ENCODE results near the gene MID1.

Gene MID1

GRCh38 chrX:10457092-10457491 is 163.3 kb downstream of the MID1 start:
- Histone ChIP-seq H4K8ac (ENCODE audit: low read depth, low read length) (no peak overlapping the region), H2BK12ac (ENCODE audit: low read length) (no peak overlapping the region), H3K14ac (ENCODE audit: low read length) (no peak overlapping the region), H3K18ac (ENCODE audit: low read length) (no peak overlapping the region), H3K79me2 (ENCODE audit: control insufficient read depth, insufficient read depth, low read length, poor library complexity) (no peaks in the 10 kb centered on the region), H2BK5ac (ENCODE audit: low read depth, low read length, poor library complexity) (no peak overlapping the region), H3K9ac (ENCODE audit: low read length) (no peak overlapping the region), H3K4me1 (ENCODE audit: control insufficient read depth in 1 of 2, insufficient read depth in 2 of 2, low read length in 2 of 2) (no peaks in the 10 kb centered on the region), H3K23ac (ENCODE audit: low read length) (no peak overlapping the region), H2BK120ac (ENCODE audit: insufficient read depth, low read length, poor library complexity) (no peak overlapping the region), H3K4me2 (ENCODE audit: low read length) (no peak overlapping the region), H4K12ac (ENCODE audit: low read depth, low read length) (no peak overlapping the region), H3K36me3 (ENCODE audit: control insufficient read depth in 1 of 2, insufficient read depth in 2 of 2, low read length in 2 of 2) (peaks cover 16 to 42% of the 10 kb centered on the region in 2 experiments), H2AFZ (ENCODE audit: insufficient read depth, low read length, poor library complexity) (no peak overlapping the region), H4K91ac (ENCODE audit: low read depth, low read length) (no peak overlapping the region), H3K79me1 (ENCODE audit: low read length) (no peaks in the 10 kb centered on the region), H2AK5ac (ENCODE audit: low read length) (no peak overlapping the region), H3K9me3 (ENCODE audit: insufficient read depth, low read depth, low read length) (no peaks in the 10 kb centered on the region), H3K27ac (ENCODE audit: low read depth, low read length) (no peak overlapping the region), H3K4me3 (ENCODE audit: low read depth, low read length) (no peak overlapping the region), H3K4ac (ENCODE audit: low read depth, low read length) (no peak overlapping the region), H3K27me3 (ENCODE audit: insufficient read depth, low read length) (no peaks in the 10 kb centered on the region)
- WGBS (ENCODE audit: extremely low coverage, insufficient coverage, insufficient read length), result no CpG with 5 or more reads among the region's 5 CpGs
- peak in 1 of 2 donors; percentile 45 for DNase-seq

- peaks cover 19 to 41% of the 10 kb centered on the region in 2 experiments for H3K36me3 ChIP-seq (ENCODE audit: control insufficient read depth in 1 of 2, insufficient read depth in 2 of 2, low read length in 2 of 2)
- no peak for DNase-seq
- H3K4me1 ChIP-seq (ENCODE audit: control insufficient read depth in 1 of 2, insufficient read depth in 2 of 2, low read length in 2 of 2), result peaks cover 0 to 2% of the 10 kb centered on the region in 2 experiments
- H3K27me3 ChIP-seq (ENCODE audit: insufficient read depth, low read length), result no peaks in the 10 kb centered on the region
- H4K91ac ChIP-seq (ENCODE audit: low read depth, low read length), result no peak overlapping the region
- H3K79me2 ChIP-seq (ENCODE audit: control insufficient read depth, insufficient read depth, low read length, poor library complexity), result no peaks in the 10 kb centered on the region
- H2AK5ac ChIP-seq (ENCODE audit: low read length), result no peak overlapping the region
- no peak overlapping the region for H3K4ac ChIP-seq (ENCODE audit: low read depth, low read length)
- no peak overlapping the region for H3K14ac ChIP-seq (ENCODE audit: low read length)
- no peaks in the 10 kb centered on the region for H3K79me1 ChIP-seq (ENCODE audit: low read length)
- H3K23ac ChIP-seq (ENCODE audit: low read length), result no peak overlapping the region
- no peak overlapping the region for H2BK12ac ChIP-seq (ENCODE audit: low read length)
- no peak overlapping the region for H4K12ac ChIP-seq (ENCODE audit: low read depth, low read length)
- no peak overlapping the region for H2BK120ac ChIP-seq (ENCODE audit: insufficient read depth, low read length, poor library complexity)
- no peaks in the 10 kb centered on the region for H3K9me3 ChIP-seq (ENCODE audit: insufficient read depth, low read depth, low read length)
- H3K27ac ChIP-seq (ENCODE audit: low read depth, low read length), result no peak overlapping the region
- H2BK5ac ChIP-seq (ENCODE audit: low read depth, low read length, poor library complexity), result no peak overlapping the region
- no peak overlapping the region for H3K18ac ChIP-seq (ENCODE audit: low read length)
- H3K4me2 ChIP-seq (ENCODE audit: low read length), result no peak overlapping the region
- H3K4me3 ChIP-seq (ENCODE audit: low read depth, low read length), result no peak overlapping the region
- no peak overlapping the region for H2AFZ ChIP-seq (ENCODE audit: insufficient read depth, low read length, poor library complexity)
- no CpG with 5 or more reads among the region's 1 CpG for WGBS (ENCODE audit: extremely low coverage, insufficient coverage, insufficient read length)
- H4K8ac ChIP-seq (ENCODE audit: low read depth, low read length), result no peak overlapping the region
- H3K9ac ChIP-seq (ENCODE audit: low read length), result no peak overlapping the region
Observed at GRCh38 chrX:10453945-10454344, 166.4 kb downstream of the MID1 start.

- WGBS (ENCODE audit: extremely low coverage, insufficient coverage, insufficient read length), result no CpG with 5 or more reads among the region's 4 CpGs
- no peak overlapping the region for H3K4me2 ChIP-seq (ENCODE audit: low read length)
Observed at GRCh38 chrX:10450959-10451355, 169.4 kb downstream of the MID1 start.

GRCh38 chrX:10450229-10450958 is 170.0 kb downstream of the MID1 start:
- no peak overlapping the region for H3K14ac ChIP-seq (ENCODE audit: low read length)
- no peak overlapping the region for H3K4ac ChIP-seq (ENCODE audit: low read depth, low read length)
- no peak overlapping the region for H3K18ac ChIP-seq (ENCODE audit: low read length)
- H4K8ac ChIP-seq (ENCODE audit: low read depth, low read length), result no peak overlapping the region
- no peak overlapping the region for H4K91ac ChIP-seq (ENCODE audit: low read depth, low read length)
- H2AFZ ChIP-seq (ENCODE audit: insufficient read depth, low read length, poor library complexity), result no peak overlapping the region
- DNase-seq, result peak in 1 of 2 donors; percentile 67
- peaks cover 0 to 2% of the 10 kb centered on the region in 2 experiments for H3K4me1 ChIP-seq (ENCODE audit: control insufficient read depth in 1 of 2, insufficient read depth in 2 of 2, low read length in 2 of 2)
- H4K12ac ChIP-seq (ENCODE audit: low read depth, low read length), result no peak overlapping the region
- no peak overlapping the region for H2BK12ac ChIP-seq (ENCODE audit: low read length)
- no peaks in the 10 kb centered on the region for H3K27me3 ChIP-seq (ENCODE audit: insufficient read depth, low read length)
- H3K23ac ChIP-seq (ENCODE audit: low read length), result no peak overlapping the region
- H2BK5ac ChIP-seq (ENCODE audit: low read depth, low read length, poor library complexity), result no peak overlapping the region
- H2AK5ac ChIP-seq (ENCODE audit: low read length), result no peak overlapping the region
- no peak overlapping the region for H3K27ac ChIP-seq (ENCODE audit: low read depth, low read length)
- H3K4me2 ChIP-seq (ENCODE audit: low read length), result no peak overlapping the region
- WGBS (ENCODE audit: extremely low coverage, insufficient coverage, insufficient read length), result no CpG with 5 or more reads among the region's 5 CpGs
- no peaks in the 10 kb centered on the region for H3K79me1 ChIP-seq (ENCODE audit: low read length)
- no peak overlapping the region for H3K4me3 ChIP-seq (ENCODE audit: low read depth, low read length)
- peaks cover 14 to 37% of the 10 kb centered on the region in 2 experiments for H3K36me3 ChIP-seq (ENCODE audit: control insufficient read depth in 1 of 2, insufficient read depth in 2 of 2, low read length in 2 of 2)
- no peak overlapping the region for H3K9ac ChIP-seq (ENCODE audit: low read length)
- no peaks in the 10 kb centered on the region for H3K9me3 ChIP-seq (ENCODE audit: insufficient read depth, low read depth, low read length)
- no peak overlapping the region for H2BK120ac ChIP-seq (ENCODE audit: insufficient read depth, low read length, poor library complexity)
- H3K79me2 ChIP-seq (ENCODE audit: control insufficient read depth, insufficient read depth, low read length, poor library complexity), result no peaks in the 10 kb centered on the region

More at GRCh38 chrX:10450959-10451355, 169.4 kb downstream of the MID1 start:
- H2BK120ac ChIP-seq (ENCODE audit: insufficient read depth, low read length, poor library complexity), result no peak overlapping the region
- no peak for DNase-seq
- H3K9ac ChIP-seq (ENCODE audit: low read length), result no peak overlapping the region
- H2AFZ ChIP-seq (ENCODE audit: insufficient read depth, low read length, poor library complexity), result no peak overlapping the region
- H4K12ac ChIP-seq (ENCODE audit: low read depth, low read length), result no peak overlapping the region
- H3K14ac ChIP-seq (ENCODE audit: low read length), result no peak overlapping the region
- H3K4me1 ChIP-seq (ENCODE audit: control insufficient read depth in 1 of 2, insufficient read depth in 2 of 2, low read length in 2 of 2), result peaks cover 0 to 2% of the 10 kb centered on the region in 2 experiments
- H3K18ac ChIP-seq (ENCODE audit: low read length), result no peak overlapping the region
- no peak overlapping the region for H4K91ac ChIP-seq (ENCODE audit: low read depth, low read length)
- no peak overlapping the region for H2BK5ac ChIP-seq (ENCODE audit: low read depth, low read length, poor library complexity)
- no peak overlapping the region for H2BK12ac ChIP-seq (ENCODE audit: low read length)
- H2AK5ac ChIP-seq (ENCODE audit: low read length), result no peak overlapping the region
- H4K8ac ChIP-seq (ENCODE audit: low read depth, low read length), result no peak overlapping the region
- no peak overlapping the region for H3K23ac ChIP-seq (ENCODE audit: low read length)
- no peak overlapping the region for H3K27ac ChIP-seq (ENCODE audit: low read depth, low read length)
- peaks cover 12 to 36% of the 10 kb centered on the region in 2 experiments for H3K36me3 ChIP-seq (ENCODE audit: control insufficient read depth in 1 of 2, insufficient read depth in 2 of 2, low read length in 2 of 2)
- no peak overlapping the region for H3K4ac ChIP-seq (ENCODE audit: low read depth, low read length)
- H3K9me3 ChIP-seq (ENCODE audit: insufficient read depth, low read depth, low read length), result no peaks in the 10 kb centered on the region
- H3K27me3 ChIP-seq (ENCODE audit: insufficient read depth, low read length), result no peaks in the 10 kb centered on the region
- no peaks in the 10 kb centered on the region for H3K79me2 ChIP-seq (ENCODE audit: control insufficient read depth, insufficient read depth, low read length, poor library complexity)
- H3K79me1 ChIP-seq (ENCODE audit: low read length), result no peaks in the 10 kb centered on the region
- no peak overlapping the region for H3K4me3 ChIP-seq (ENCODE audit: low read depth, low read length)

All from trophoblast cell (in vitro differentiated cells and primary cell).